Activated naive CD8-positive, alpha-beta T cell treated with anti-CD3 and anti-CD28 coated beads, Interleukin-2, amount 10 ng/mL, durations not matched to agents 7 days and 5 days (primary cell): ENCODE measurements around the gene ANKRD11. TPM values are rescaled to one million over a fixed set of nuclear protein-coding genes. Genes with fewer than 3 reads are reported as not detected.
A peak's percentile ranks its signal among the peaks of the same experiment; 100 is the strongest.

Experiments used
- ATAC-seq: fragments of 150-1000 bp; cut with Tn5 transposase; one replicate; pipeline ENCODE4 v1.10.0; 2021; ENCODE audit warnings: low read depth, moderate library complexity
- POLR2A ChIA-PET: fragments of 350-600 bp; sonication (Branson Sonifier 250); formaldehyde crosslinking; loops from one replicate; lab custom pipeline; 2021; ENCODE audit warnings: antibody characterized with exemption; lab: Charles Lee
- DNase-seq: peaks from one replicate; pipeline ENCODE4 v3.0.0; 2021
- H3K27ac Mint-ChIP-seq: one replicate; pipeline ENCODE4 v1.8.0; 2022; ENCODE audit warnings: mild to moderate bottlenecking, mixed read lengths
- H3K27me3 Mint-ChIP-seq: one replicate; pipeline ENCODE4 v1.8.0; 2022; ENCODE audit warnings: mild to moderate bottlenecking, moderate library complexity, mixed read lengths
- H3K36me3 Mint-ChIP-seq: one replicate; pipeline ENCODE4 v1.8.0; 2021; ENCODE audit warnings: mild to moderate bottlenecking, mixed read lengths
- H3K4me1 Mint-ChIP-seq: one replicate; pipeline ENCODE4 v1.8.0; 2021; ENCODE audit warnings: mixed read lengths
- H3K4me3 Mint-ChIP-seq: one replicate; pipeline ENCODE4 v1.8.0; 2022; ENCODE audit warnings: mild to moderate bottlenecking, moderate library complexity, mixed read lengths
- H3K9me3 Mint-ChIP-seq: one replicate; pipeline ENCODE4 v1.8.0; 2021; ENCODE audit warnings: mixed read lengths
- total RNA-seq, 2 experiments: library from RNA; stranded (reverse); gene quantifications; one replicate each; pipeline ENCODE4 v1.2.3, GENCODE V29; 2021

Gene ANKRD11
- total RNA-seq, 2 experiments from 2014 or later = 213 to 217 TPM

- no peaks in the 10 kb centered on the region for H3K9me3 Mint-ChIP-seq
- DNase-seq (no peak), ATAC-seq (no peak)
- peak overlapping the region; percentile 35 for H3K27ac Mint-ChIP-seq
- H3K36me3 Mint-ChIP-seq = peaks cover 7% of the 10 kb centered on the region
- H3K4me3 Mint-ChIP-seq = peak overlapping the region; percentile 10
- peaks cover 39% of the 10 kb centered on the region for H3K4me1 Mint-ChIP-seq
- no peaks in the 10 kb centered on the region for H3K27me3 Mint-ChIP-seq
- POLR2A ChIA-PET = no interaction called here
These were observed 192.3 kb downstream of the ANKRD11 start for GRCh38 chr16:89297910-89298545.

- Mint-ChIP-seq H3K4me3 (peak overlapping the region; percentile 10), H3K36me3 (peaks cover 4% of the 10 kb centered on the region), H3K27me3 (no peaks in the 10 kb centered on the region), H3K27ac (peak overlapping the region; percentile 38), H3K9me3 (no peaks in the 10 kb centered on the region), H3K4me1 (peaks cover 37% of the 10 kb centered on the region)
- ATAC-seq = no peak
- POLR2A ChIA-PET = no interaction called here
- no peak for DNase-seq
These were observed 193.0 kb downstream of the ANKRD11 start for GRCh38 chr16:89297156-89297874.

DNA sequence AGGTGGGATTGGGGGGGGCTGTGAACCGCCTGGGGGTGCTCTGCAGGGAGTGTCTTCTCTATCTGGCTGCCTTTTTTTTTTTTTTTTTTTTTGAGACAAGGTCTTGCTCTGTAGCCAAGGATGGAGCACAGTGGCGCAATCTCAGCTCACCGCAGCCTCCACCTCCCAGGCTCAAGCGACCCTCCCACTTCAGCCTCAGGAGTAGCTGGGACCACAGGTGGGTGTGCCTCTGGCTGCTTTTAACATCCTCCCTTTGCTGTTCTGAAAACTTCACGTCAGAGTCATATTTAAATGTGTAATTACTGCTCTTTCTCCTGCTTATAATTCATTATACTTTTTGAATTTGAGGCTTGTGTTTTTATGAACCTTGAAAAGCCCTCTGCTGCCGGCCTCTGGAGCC, 194.4 kb downstream of the ANKRD11 start:
- Mint-ChIP-seq H3K9me3 (no peaks in the 10 kb centered on the region), H3K36me3 (peaks cover 7% of the 10 kb centered on the region), H3K27ac (peak overlapping the region; percentile 52), H3K4me1 (peaks cover 38% of the 10 kb centered on the region), H3K27me3 (no peaks in the 10 kb centered on the region), H3K4me3 (peak overlapping the region; percentile 14)
- no peak for DNase-seq
- POLR2A ChIA-PET = no interaction called here
- ATAC-seq = peak; percentile 31

DNA sequence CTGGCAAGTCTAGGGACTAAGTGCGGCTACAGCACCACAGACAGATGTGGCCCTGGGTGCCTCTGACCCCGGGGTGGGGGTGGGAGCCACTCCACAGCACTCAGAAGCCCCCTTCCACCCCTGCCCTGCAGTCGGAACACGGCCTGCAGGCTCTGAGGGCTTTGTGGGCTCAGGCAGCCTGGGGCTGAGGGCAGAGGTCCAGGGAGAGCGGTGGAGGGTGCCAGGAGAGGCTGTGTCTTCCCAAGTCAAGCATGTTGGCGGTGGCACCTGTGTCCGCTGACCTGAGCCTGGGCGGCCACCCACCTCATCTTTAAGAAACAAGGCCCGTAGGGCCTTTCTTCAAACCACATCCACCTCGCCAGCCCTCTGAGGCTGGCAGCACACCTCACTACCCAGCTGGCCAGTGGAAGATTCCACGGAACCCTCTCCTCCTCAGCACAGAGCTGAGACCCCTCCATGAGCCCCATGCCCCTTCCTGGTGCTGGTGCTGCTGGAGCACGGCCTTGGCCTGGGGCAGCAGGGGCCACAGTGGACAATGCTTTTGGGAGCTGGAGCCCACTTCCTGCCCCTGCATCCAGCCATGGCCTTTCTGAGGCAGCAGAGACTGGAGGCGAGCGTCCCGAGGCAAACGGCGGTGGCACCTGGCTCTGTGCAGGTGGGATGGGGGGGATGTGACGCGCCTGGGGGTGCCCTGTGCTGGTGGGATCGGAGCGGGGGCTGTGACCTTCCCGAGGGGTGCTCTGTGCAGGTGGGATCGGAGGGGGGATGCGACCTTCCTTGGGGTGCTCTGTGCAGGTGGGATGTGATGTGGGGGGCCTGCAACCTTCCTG, 195.1 kb downstream of the ANKRD11 start:
- Mint-ChIP-seq H3K4me1 (peaks cover 37% of the 10 kb centered on the region), H3K9me3 (no peaks in the 10 kb centered on the region), H3K27ac (peak overlapping the region; percentile 25), H3K27me3 (no peaks in the 10 kb centered on the region), H3K4me3 (no peak overlapping the region), H3K36me3 (peaks cover 4% of the 10 kb centered on the region)
- DNase-seq (no peak), ATAC-seq (no peak)
- POLR2A ChIA-PET = no interaction called here

DNA sequence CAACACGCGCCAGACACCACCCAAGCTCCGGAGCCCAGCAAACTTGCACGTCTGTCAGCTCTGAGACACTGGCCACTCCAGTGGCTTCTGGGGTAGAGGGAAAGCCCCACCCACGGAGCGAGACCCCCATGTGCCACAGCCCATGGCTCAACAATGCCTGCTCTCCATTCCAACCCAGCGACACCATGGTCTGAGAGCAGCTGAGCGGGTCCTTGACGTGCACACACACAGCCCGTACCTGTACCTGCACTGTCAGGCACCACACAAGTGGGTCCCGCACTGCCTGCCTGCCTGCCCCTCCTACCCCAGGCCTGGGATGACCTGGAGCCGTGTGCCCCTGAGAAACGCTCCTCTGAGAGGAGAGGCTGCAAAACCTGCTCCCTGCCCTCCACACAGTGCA, 195.9 kb downstream of the ANKRD11 start:
- ATAC-seq = no peak

GRCh38 chr16:89293276-89294143, 196.9 kb downstream of the ANKRD11 start:
- H3K36me3 Mint-ChIP-seq = peaks cover 4% of the 10 kb centered on the region
- POLR2A ChIA-PET = interaction anchor here (0.7 kb wide), 1 partner anchor 185 kb away, joined by 3 read pairs; no protein-coding TSS in a partner anchor
- no peak for ATAC-seq
- H3K9me3 Mint-ChIP-seq = no peaks in the 10 kb centered on the region
- no peak for DNase-seq
- H3K4me1 Mint-ChIP-seq = peaks cover 32% of the 10 kb centered on the region
- no peak overlapping the region for H3K27ac Mint-ChIP-seq
- no peaks in the 10 kb centered on the region for H3K27me3 Mint-ChIP-seq
- H3K4me3 Mint-ChIP-seq = no peak overlapping the region

More for the DNA sequence above, 195.9 kb downstream of the ANKRD11 start:
- DNase-seq = no peak
- Mint-ChIP-seq H3K4me1 (peaks cover 37% of the 10 kb centered on the region), H3K36me3 (peaks cover 4% of the 10 kb centered on the region), H3K27ac (peak overlapping the region; percentile 54), H3K4me3 (no peak overlapping the region), H3K27me3 (no peaks in the 10 kb centered on the region), H3K9me3 (no peaks in the 10 kb centered on the region)
- POLR2A ChIA-PET = no interaction called here

- ATAC-seq = no peak
- peak overlapping the region; percentile 20 for H3K27ac Mint-ChIP-seq
- POLR2A ChIA-PET = no interaction called here
These were observed 197.8 kb downstream of the ANKRD11 start for GRCh38 chr16:89292443-89293078.

DNA sequence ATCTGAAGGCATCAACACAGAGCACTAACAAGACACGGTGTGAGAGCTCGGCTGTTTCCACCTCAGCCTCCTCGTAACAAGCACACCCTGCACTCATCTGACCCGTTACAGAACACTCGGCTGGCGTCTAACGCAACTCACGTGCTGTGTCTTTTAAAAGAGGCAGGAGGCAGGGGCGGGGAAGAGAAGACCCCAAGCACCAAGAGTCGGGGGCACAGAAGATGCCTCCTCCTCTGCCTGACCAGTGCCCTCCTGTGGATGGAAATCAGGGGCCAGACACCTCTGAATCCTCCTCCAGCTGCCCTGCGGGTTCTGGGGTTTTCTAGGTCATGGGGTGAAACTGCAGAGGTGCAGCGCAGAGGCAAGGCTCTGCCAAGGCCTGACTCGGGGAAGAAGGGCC, 198.6 kb downstream of the ANKRD11 start:
- H3K27ac Mint-ChIP-seq = peak overlapping the region; percentile 58
- POLR2A ChIA-PET = no interaction called here
- peaks cover 17% of the 10 kb centered on the region for H3K4me1 Mint-ChIP-seq
- ATAC-seq (no peak), DNase-seq (no peak)
- H3K27me3 Mint-ChIP-seq = no peaks in the 10 kb centered on the region
- H3K36me3 Mint-ChIP-seq = peaks cover 6% of the 10 kb centered on the region
- H3K9me3 Mint-ChIP-seq = no peaks in the 10 kb centered on the region
- H3K4me3 Mint-ChIP-seq = no peak overlapping the region

More at GRCh38 chr16:89292443-89293078, 197.8 kb downstream of the ANKRD11 start:
- Mint-ChIP-seq H3K27me3 (no peaks in the 10 kb centered on the region), H3K9me3 (no peaks in the 10 kb centered on the region), H3K4me1 (peaks cover 25% of the 10 kb centered on the region), H3K36me3 (peaks cover 3% of the 10 kb centered on the region), H3K4me3 (no peak overlapping the region)
- no peak for DNase-seq

GRCh38 chr16:89291363-89291762, 199.0 kb downstream of the ANKRD11 start:
- ATAC-seq (no peak), DNase-seq (no peak)
- Mint-ChIP-seq H3K9me3 (no peaks in the 10 kb centered on the region), H3K4me1 (peaks cover 13% of the 10 kb centered on the region), H3K4me3 (no peak overlapping the region), H3K36me3 (peaks cover 6% of the 10 kb centered on the region), H3K27me3 (no peaks in the 10 kb centered on the region), H3K27ac (peak overlapping the region; percentile 58)
- POLR2A ChIA-PET = no interaction called here

GRCh38 chr16:89290887-89291286, 199.5 kb downstream of the ANKRD11 start:
- Mint-ChIP-seq H3K4me3 (no peak overlapping the region), H3K4me1 (peaks cover 8% of the 10 kb centered on the region), H3K27ac (peak overlapping the region; percentile 58), H3K9me3 (no peaks in the 10 kb centered on the region), H3K36me3 (peaks cover 7% of the 10 kb centered on the region), H3K27me3 (no peaks in the 10 kb centered on the region)
- POLR2A ChIA-PET = no interaction called here
- DNase-seq (no peak), ATAC-seq (no peak)

- DNase-seq (no peak), ATAC-seq (no peak)
- no peaks in the 10 kb centered on the region for H3K27me3 Mint-ChIP-seq
- H3K36me3 Mint-ChIP-seq = peaks cover 8% of the 10 kb centered on the region
- H3K4me1 Mint-ChIP-seq = peaks cover 8% of the 10 kb centered on the region
- H3K9me3 Mint-ChIP-seq = no peaks in the 10 kb centered on the region
- no peak overlapping the region for H3K4me3 Mint-ChIP-seq
- no peak overlapping the region for H3K27ac Mint-ChIP-seq
- POLR2A ChIA-PET = no interaction called here
These were observed 199.9 kb downstream of the ANKRD11 start for GRCh38 chr16:89290472-89290871.
